Karpas-422 (cell line): Measurements from ENCODE around the gene LAT. TPM values are rescaled to one million over a fixed set of nuclear protein-coding genes. Genes with fewer than 3 reads are reported as not detected.
"Not testable (repeated sequence)": the region's sequence is repeated elsewhere in the genome, so short reads cannot be mapped to it uniquely, and the experiment has no call there.

Source experiments
- DNase-seq: peaks from one replicate; pipeline ENCODE4 v3.0.0-alpha.2; 2015
- H2AFZ ChIP-seq: fragments of 200-600 bp; sonication (generic); 2 replicates; pipeline ENCODE4 v1.6.1; 2014; ENCODE audit warnings: antibody characterized with exemption, low read length, mixed read lengths
- H3K27ac ChIP-seq: fragments of 200-600 bp; sonication (generic); 2 replicates; pipeline ENCODE4 v1.5.1; 2014; ENCODE audit warnings: mild to moderate bottlenecking, low read length, moderate library complexity
- H3K27me3 ChIP-seq: fragments of 200-600 bp; sonication (generic); 2 replicates; pipeline ENCODE4 v1.6.1; 2014; ENCODE audit warnings: low read length, mixed read lengths
- H3K36me3 ChIP-seq: fragments of 200-600 bp; sonication (generic); 2 replicates; pipeline ENCODE4 v1.6.1; 2014; ENCODE audit warnings: low read length, mixed read lengths; ENCODE audit not compliant: insufficient read depth
- H3K4me1 ChIP-seq: fragments of 200-600 bp; sonication (generic); 2 replicates; pipeline ENCODE4 v1.6.1; 2014; ENCODE audit warnings: mild to moderate bottlenecking, low read length, mixed read lengths
- H3K4me2 ChIP-seq: fragments of 200-600 bp; sonication (generic); 2 replicates; pipeline ENCODE4 v1.6.1; 2014; ENCODE audit warnings: low read length, low read depth, mild to moderate bottlenecking; ENCODE audit not compliant: poor library complexity, severe bottlenecking
- H3K4me3 ChIP-seq: fragments of 200-600 bp; sonication (generic); 2 replicates; pipeline ENCODE4 v1.5.1; 2014; ENCODE audit warnings: mild to moderate bottlenecking, antibody characterized with exemption, low read length, mixed read lengths
- H3K79me2 ChIP-seq: fragments of 200-600 bp; sonication (generic); 2 replicates; pipeline ENCODE4 v1.6.1; 2014; ENCODE audit warnings: mild to moderate bottlenecking, low read length, mixed read lengths
- H3K9ac ChIP-seq: fragments of 200-600 bp; sonication (generic); 2 replicates; pipeline ENCODE4 v1.6.0; 2014; ENCODE audit warnings: low read length
- H3K9me2 ChIP-seq: fragments of 200-600 bp; sonication (generic), shearing (Covaris generic); replicated peaks from 2 replicates; pipeline ENCODE4 v1.6.0; 2014; ENCODE audit warnings: mild to moderate bottlenecking, low read length, moderate library complexity; ENCODE audit not compliant: insufficient read depth
- H3K9me3 ChIP-seq: fragments of 300-700, 200-600 bp; sonication (generic); 2 replicates; pipeline ENCODE4 v1.6.1; 2014; ENCODE audit warnings: low read length, mixed read lengths
- H4K20me1 ChIP-seq: fragments of 200-600 bp; sonication (generic); 2 replicates; pipeline ENCODE4 v1.6.1; 2014; ENCODE audit warnings: mild to moderate bottlenecking, antibody characterized with exemption, low read length, low read depth; ENCODE audit not compliant: insufficient read depth
- total RNA-seq: library from RNA; depleted of rRNA; stranded (reverse); fragments of >200 nt; shearing (Covaris generic); gene quantifications from 2 replicates; pipeline ENCODE4 v1.2.3, GENCODE V29; 2014; ENCODE audit warnings: low replicate concordance

Gene LAT
- total RNA-seq, 1 experiment from 2014 or later: 8.6 TPM

DNA sequence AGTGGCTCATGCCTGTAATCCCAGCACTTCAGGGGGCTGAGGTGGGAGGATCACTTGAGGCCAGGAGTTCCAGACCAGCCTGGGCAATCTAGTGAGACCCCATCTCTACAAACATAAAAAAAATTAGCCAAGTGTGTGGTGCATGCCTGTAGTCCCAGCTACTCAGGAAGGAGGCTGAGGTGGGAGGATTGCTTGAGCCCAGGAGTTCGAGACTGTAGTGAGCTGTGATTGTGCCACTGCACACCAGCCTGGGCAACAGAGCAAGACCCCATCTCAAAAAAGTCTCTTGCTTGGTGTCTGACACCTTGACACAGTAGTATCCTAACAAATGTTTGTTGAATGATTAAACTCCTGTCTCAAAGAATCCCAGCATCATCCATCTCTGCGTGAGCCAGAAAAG, 15.2 kb upstream of the LAT start:
- H4K20me1 ChIP-seq, H3K9me3 ChIP-seq, H3K27ac ChIP-seq, H3K9ac ChIP-seq, H3K36me3 ChIP-seq, H3K27me3 ChIP-seq, H3K79me2 ChIP-seq, H3K4me1 ChIP-seq, H3K9me2 ChIP-seq, DNase-seq, H3K4me2 ChIP-seq, H2AFZ ChIP-seq, H3K4me3 ChIP-seq: not testable (repeated sequence)

DNA sequence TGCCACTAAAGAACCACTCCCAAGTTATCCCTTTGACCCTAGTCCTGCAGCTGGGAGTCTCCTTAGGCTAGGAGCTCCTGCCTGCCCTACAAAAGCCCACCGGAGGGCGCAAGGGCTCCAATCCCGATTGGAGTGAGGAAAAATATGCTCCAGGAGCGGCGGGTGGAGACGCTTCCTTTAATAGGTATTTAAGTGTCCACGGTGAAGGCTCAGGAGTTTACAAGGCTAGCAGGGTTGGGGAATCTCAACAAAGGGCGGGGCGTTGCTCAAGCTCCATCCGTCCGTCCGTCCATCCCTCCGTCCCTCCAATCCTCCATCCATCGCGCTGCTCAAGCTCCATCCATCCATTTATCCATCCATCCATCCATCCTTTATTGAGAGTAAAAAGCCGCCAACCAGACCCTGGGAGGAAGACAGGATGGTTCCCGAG, 10.8 kb upstream of the LAT start:
- Histone ChIP-seq H3K9ac (peak overlapping the region; percentile 87), H3K4me3 (peak overlapping the region; percentile 95), H3K9me3 (no peaks in the 10 kb centered on the region), H3K27ac (peak overlapping the region; percentile 48; the same call in 1 of the 2 replicates), H4K20me1 (no peaks in the 10 kb centered on the region), H3K9me2 (no peaks in the 10 kb centered on the region), H3K4me1 (peaks cover 19% of the 10 kb centered on the region), H3K36me3 (no peaks in the 10 kb centered on the region), H2AFZ (peak overlapping the region; percentile 97), H3K27me3 (no peaks in the 10 kb centered on the region), H3K79me2 (peaks cover 11% of the 10 kb centered on the region; the same call in 1 of the 2 replicates), H3K4me2 (peak overlapping the region; percentile 97)
- DNase-seq: no peak

DNA sequence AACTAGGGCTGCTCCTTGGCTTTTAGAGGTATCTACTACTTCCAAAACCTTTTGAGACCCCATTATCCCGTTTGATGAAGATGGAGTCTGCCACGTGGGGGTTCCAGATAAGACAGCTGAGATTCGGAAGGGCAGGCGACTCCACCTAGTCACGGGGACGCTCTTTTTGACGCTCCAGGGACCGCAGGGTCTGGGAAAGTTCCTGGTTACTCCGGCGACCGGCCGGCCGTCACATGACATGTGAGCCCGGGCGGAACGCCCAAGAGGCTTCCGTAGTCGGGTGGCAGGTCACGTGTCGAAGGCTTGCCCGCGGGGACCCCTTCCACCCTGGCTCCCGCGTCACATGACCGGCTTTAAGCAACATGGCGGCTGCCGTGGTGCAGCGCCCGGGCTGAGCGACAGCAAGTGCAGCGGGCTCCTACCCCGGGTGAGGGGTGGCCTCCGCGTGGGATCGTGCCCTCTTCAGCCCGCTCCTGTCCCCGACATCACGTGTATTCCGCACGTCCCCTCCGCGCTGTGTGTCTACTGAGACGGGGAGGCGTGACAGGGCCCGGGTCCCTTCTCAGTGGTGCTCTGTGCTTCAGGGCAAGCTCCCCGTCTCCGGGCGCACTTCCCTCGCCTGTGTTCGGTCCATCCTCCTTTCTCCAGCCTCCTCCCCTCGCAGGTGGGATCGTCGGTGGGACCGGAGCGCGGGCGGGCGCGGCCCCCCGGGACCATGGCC, 10.3 kb upstream of the LAT start, which contains the start of gene SPNS1:
Gene SPNS1 (plus strand): TSS at position 342 of the 721 bp plus-strand sequence. CDS start 374 bp downstream, at position 716.
- peak; percentile 98 for DNase-seq
- Histone ChIP-seq H3K27me3 (no peaks in the 10 kb centered on the region), H3K36me3 (no peaks in the 10 kb centered on the region), H3K9me2 (no peaks in the 10 kb centered on the region), H3K9ac (peak within 1 kb of the TSS; percentile 87), H2AFZ (peak within 1 kb of the TSS; percentile 97), H4K20me1 (no peaks in the 10 kb centered on the region), H3K27ac (peak within 1 kb of the TSS; percentile 48; the same call in 1 of the 2 replicates), H3K9me3 (no peaks in the 10 kb centered on the region), H3K4me1 (peaks cover 19% of the 10 kb centered on the region), H3K79me2 (peaks cover 11% of the 10 kb centered on the region; the same call in 1 of the 2 replicates), H3K4me2 (peak within 1 kb of the TSS; percentile 97), H3K4me3 (peak within 1 kb of the TSS; percentile 95)

DNA sequence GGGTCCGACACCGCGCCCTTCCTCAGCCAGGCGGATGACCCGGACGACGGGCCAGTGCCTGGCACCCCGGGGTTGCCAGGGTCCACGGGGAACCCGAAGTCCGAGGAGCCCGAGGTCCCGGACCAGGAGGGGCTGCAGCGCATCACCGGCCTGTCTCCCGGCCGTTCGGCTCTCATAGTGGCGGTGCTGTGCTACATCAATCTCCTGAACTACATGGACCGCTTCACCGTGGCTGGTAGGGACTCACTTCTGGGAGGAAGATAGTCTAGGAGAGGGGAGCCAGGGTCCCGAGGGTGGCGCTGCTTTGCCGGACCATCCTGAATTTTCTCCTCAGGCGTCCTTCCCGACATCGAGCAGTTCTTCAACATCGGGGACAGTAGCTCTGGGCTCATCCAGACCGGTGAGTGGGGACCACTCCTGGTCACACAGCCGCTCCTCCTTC, 9.7 kb upstream of the LAT start:
- H3K9me3 ChIP-seq: no peaks in the 10 kb centered on the region
- peak overlapping the region; percentile 95 for H3K4me3 ChIP-seq
- no peak for DNase-seq
- peak overlapping the region; percentile 97 for H3K4me2 ChIP-seq
- no peak overlapping the region for H2AFZ ChIP-seq
- peaks cover 19% of the 10 kb centered on the region for H3K4me1 ChIP-seq
- H3K27me3 ChIP-seq: no peaks in the 10 kb centered on the region
- H4K20me1 ChIP-seq: no peaks in the 10 kb centered on the region
- H3K36me3 ChIP-seq: no peaks in the 10 kb centered on the region
- H3K27ac ChIP-seq: no peak overlapping the region
- peak overlapping the region; percentile 87 for H3K9ac ChIP-seq
- H3K79me2 ChIP-seq: peaks cover 11% of the 10 kb centered on the region; the same call in 1 of the 2 replicates
- H3K9me2 ChIP-seq: no peaks in the 10 kb centered on the region

DNA sequence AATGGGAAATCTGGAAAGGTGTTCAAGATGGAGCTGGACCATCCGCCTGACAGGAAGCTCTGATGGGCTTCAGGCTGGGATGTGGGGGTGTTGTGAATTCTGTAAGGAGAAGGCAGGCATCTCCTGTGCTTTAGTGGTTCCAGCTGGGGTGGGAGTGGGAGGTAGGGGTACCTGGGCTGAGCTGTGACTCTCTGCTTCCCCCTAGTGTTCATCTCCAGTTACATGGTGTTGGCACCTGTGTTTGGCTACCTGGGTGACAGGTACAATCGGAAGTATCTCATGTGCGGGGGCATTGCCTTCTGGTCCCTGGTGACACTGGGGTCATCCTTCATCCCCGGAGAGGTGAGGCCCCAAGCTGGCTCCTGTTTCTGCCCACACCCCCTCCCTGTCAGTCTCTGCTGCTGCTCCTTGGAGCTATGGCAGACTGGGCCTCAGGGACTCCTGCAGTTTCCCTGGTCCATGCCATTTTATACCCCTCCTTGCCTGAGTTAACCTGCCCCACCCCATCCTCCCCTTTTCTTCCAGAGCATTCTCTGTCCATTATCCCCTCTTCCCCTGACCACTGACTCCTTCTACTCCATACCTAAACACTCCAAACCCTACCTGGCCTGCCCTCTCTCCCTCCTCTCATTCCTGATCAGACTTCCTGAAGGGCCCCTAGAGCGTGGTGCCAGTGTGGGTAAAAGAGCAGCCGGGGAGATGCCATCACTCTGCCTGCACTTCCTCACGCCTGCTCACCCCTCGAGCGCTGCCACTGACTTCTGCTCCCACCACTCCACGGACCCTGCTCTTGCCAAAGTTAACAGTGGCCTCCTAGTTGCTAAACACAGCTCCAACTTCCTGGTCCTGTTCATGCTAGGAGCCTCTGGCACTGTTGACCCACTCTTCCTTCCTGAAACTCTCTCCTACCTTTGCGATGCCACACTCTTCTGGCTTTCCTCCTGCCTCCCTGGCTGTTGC, 6.9 kb upstream of the LAT start:
- H3K4me1 ChIP-seq: peaks cover 19% of the 10 kb centered on the region
- DNase-seq: no peak

DNA sequence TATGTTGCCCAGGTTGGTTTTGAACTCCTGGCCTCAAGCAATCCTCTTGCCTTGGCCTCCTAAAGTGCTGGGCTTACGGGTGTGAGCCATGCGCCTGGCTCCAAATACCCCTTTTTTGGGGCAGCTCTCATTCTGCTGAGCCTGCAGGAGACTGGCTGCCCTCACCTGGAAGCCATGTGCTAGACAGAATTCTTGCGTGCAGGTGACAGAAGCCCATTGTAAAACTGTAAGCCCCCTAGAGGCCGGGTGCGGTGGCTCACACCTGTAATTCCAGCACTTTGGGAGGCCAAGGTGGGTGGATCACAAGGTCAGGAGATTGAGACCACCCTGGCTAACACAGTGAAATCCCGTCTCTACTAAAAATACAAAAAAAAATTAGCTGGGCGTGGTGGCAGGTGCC, 4.5 kb upstream of the LAT start:
- not testable (repeated sequence) for H3K4me2 ChIP-seq, DNase-seq, H3K79me2 ChIP-seq, H3K27ac ChIP-seq, H3K9ac ChIP-seq, H3K9me2 ChIP-seq, H3K9me3 ChIP-seq, H3K27me3 ChIP-seq, H4K20me1 ChIP-seq, H3K4me3 ChIP-seq, H2AFZ ChIP-seq
- Histone ChIP-seq H3K36me3 (peaks cover 11% of the 10 kb centered on the region; the same call in 1 of the 2 replicates), H3K4me1 (peaks cover 13% of the 10 kb centered on the region)

More for the DNA sequence above, 6.9 kb upstream of the LAT start:
- Histone ChIP-seq H3K27ac (no peak overlapping the region), H3K9ac (no peak overlapping the region), H3K36me3 (peaks cover 11% of the 10 kb centered on the region; the same call in 1 of the 2 replicates), H3K9me2 (no peaks in the 10 kb centered on the region), H3K4me2 (no peak overlapping the region), H4K20me1 (no peaks in the 10 kb centered on the region), H3K9me3 (peaks cover 5% of the 10 kb centered on the region), H3K79me2 (peaks cover 11% of the 10 kb centered on the region; the same call in 1 of the 2 replicates), H3K27me3 (no peaks in the 10 kb centered on the region), H3K4me3 (no peak overlapping the region), H2AFZ (no peak overlapping the region)

DNA sequence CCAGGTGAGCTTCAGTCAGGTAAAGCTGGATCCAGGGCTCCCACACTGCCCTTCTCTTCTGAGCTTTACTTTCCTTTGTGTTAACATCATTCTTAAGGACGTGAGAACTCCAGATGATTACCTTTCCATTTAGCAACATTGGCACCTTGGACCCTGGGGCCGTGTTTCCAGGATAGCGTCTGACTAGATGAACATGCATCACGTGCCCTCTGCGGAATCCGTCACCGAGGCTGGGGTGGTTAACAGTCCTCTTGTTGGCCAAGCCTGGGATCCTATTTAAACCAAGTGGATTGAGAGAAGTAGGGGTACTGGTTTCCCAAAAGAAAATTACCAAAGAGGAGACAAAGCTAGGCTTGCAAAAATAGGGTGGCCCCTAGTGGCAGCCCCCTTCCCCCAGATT, 3.9 kb upstream of the LAT start:
- Histone ChIP-seq H3K4me2 (no peak overlapping the region), H3K36me3 (peaks cover 11% of the 10 kb centered on the region; the same call in 1 of the 2 replicates), H3K9me3 (peaks cover 5% of the 10 kb centered on the region), H3K27me3 (no peaks in the 10 kb centered on the region), H4K20me1 (no peaks in the 10 kb centered on the region), H3K79me2 (no peaks in the 10 kb centered on the region), H3K4me3 (no peak overlapping the region), H3K27ac (no peak overlapping the region), H3K4me1 (peaks cover 9% of the 10 kb centered on the region), H3K9me2 (no peaks in the 10 kb centered on the region), H3K9ac (no peak overlapping the region), H2AFZ (no peak overlapping the region)
- no peak for DNase-seq

DNA sequence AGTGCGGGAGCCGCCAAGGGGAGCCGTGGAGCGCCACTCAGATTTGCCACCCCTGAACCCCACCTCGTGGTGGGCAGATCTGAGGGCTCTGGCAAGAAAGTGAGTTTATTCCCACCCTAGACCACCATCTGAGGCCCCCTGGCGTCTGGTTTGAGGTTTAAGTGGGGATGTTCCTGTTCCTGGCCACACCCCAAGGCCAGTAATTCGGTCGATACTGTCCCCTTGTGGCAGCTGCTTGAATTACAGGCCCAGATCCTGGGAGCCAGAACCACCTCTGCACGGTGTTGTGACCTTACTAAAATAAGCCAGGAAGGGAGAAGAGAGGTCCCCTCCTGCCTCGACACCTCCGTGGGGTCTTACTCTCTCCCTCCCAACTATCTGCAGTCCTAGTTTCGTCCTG, 3.3 kb upstream of the LAT start:
- no peak overlapping the region for H3K9ac ChIP-seq
- peaks cover 5% of the 10 kb centered on the region for H3K9me3 ChIP-seq
- no peaks in the 10 kb centered on the region for H3K9me2 ChIP-seq
- no peak overlapping the region for H3K27ac ChIP-seq
- no peak overlapping the region for H3K4me2 ChIP-seq
- no peak overlapping the region for H2AFZ ChIP-seq
- peaks cover 9% of the 10 kb centered on the region for H3K4me1 ChIP-seq
- H3K4me3 ChIP-seq: no peak overlapping the region
- H3K36me3 ChIP-seq: peaks cover 11% of the 10 kb centered on the region; the same call in 1 of the 2 replicates
- peak; percentile 85 for DNase-seq
- no peaks in the 10 kb centered on the region for H3K27me3 ChIP-seq
- no peaks in the 10 kb centered on the region for H3K79me2 ChIP-seq
- H4K20me1 ChIP-seq: no peaks in the 10 kb centered on the region
